Loucy (cell line): ENCODE measurements around the gene CHIC2.

Source experiments
- H2AFZ ChIP-seq: fragments of 200-600 bp; sonication (generic); 2 replicates; pipeline ENCODE4 v1.6.0; 2016; ENCODE audit warnings: antibody characterized with exemption, mild to moderate bottlenecking, low read length, moderate library complexity
- H3F3A ChIP-seq: fragments of 200-600 bp; 2 replicates; pipeline ENCODE4 v1.6.0; 2016; ENCODE audit warnings: antibody characterized with exemption, low read depth, mild to moderate bottlenecking
- H3K27me3 ChIP-seq: fragments of 200-600 bp; sonication (generic); 2 replicates; pipeline ENCODE4 v1.6.1; 2014; ENCODE audit warnings: low read length, mild to moderate bottlenecking; ENCODE audit not compliant: insufficient read depth, poor library complexity, severe bottlenecking
- H3K36me3 ChIP-seq: fragments of 200-600 bp; sonication (generic); 2 replicates; pipeline ENCODE4 v1.6.1; 2016; ENCODE audit warnings: low read length; ENCODE audit not compliant: insufficient read depth
- H3K4me1 ChIP-seq: fragments of 200-600 bp; sonication (generic); 2 replicates; pipeline ENCODE4 v1.5.1; 2014; ENCODE audit warnings: low read length, mild to moderate bottlenecking; ENCODE audit not compliant: insufficient read depth, poor library complexity, severe bottlenecking
- H3K4me2 ChIP-seq: fragments of 200-600 bp; sonication (generic); 2 replicates; pipeline ENCODE4 v1.6.0; 2014; ENCODE audit warnings: antibody characterized with exemption, low read length, low read depth, mild to moderate bottlenecking; ENCODE audit not compliant: poor library complexity, severe bottlenecking
- H3K4me3 ChIP-seq: fragments of 200-600 bp; sonication (generic); 2 replicates; pipeline ENCODE4 v1.5.1; 2014; ENCODE audit warnings: low read length, mild to moderate bottlenecking, mixed read lengths; ENCODE audit not compliant: poor library complexity, severe bottlenecking
- H3K79me2 ChIP-seq: fragments of 200-600 bp; sonication (generic); 2 replicates; pipeline ENCODE4 v1.6.1; 2014; ENCODE audit warnings: low read length; ENCODE audit not compliant: insufficient read depth
- H3K9ac ChIP-seq: fragments of 200-600 bp; sonication (generic); 2 replicates; pipeline ENCODE4 v1.6.0; 2014; ENCODE audit warnings: mild to moderate bottlenecking, low read depth, low read length, moderate library complexity; ENCODE audit not compliant: poor library complexity, severe bottlenecking
- H3K9me2 ChIP-seq: fragments of 200-600 bp; sonication (generic); replicated peaks from 2 replicates; pipeline ENCODE4 v1.6.1; 2016; ENCODE audit warnings: low read depth, low read length, mixed read lengths
- H3K9me3 ChIP-seq: fragments of 200-600 bp; sonication (generic); 2 replicates; pipeline ENCODE4 v1.6.1; 2014; ENCODE audit warnings: mild to moderate bottlenecking, antibody characterized with exemption, low read length, low read depth; ENCODE audit not compliant: insufficient read depth
- H4K20me1 ChIP-seq: fragments of 200-600 bp; sonication (generic); 2 replicates; pipeline ENCODE4 v1.6.0; 2014; ENCODE audit warnings: antibody characterized with exemption, low read length, mild to moderate bottlenecking; ENCODE audit not compliant: insufficient read depth, poor library complexity, severe bottlenecking
- CTCF ChIP-seq: fragments of 200-600 bp; sonication (generic); conservative IDR thresholded peaks from 2 replicates; pipeline ENCODE4 v1.5.1; 2014; ENCODE audit warnings: mild to moderate bottlenecking, antibody characterized with exemption, low read length
- EZH2phosphoT487 ChIP-seq: fragments of 200-600 bp; IDR thresholded peaks from 2 replicates; pipeline ENCODE4 v1.6.1; 2018; ENCODE audit warnings: antibody characterized with exemption, mild to moderate bottlenecking, moderate library complexity, borderline replicate concordance

Gene CHIC2

DNA sequence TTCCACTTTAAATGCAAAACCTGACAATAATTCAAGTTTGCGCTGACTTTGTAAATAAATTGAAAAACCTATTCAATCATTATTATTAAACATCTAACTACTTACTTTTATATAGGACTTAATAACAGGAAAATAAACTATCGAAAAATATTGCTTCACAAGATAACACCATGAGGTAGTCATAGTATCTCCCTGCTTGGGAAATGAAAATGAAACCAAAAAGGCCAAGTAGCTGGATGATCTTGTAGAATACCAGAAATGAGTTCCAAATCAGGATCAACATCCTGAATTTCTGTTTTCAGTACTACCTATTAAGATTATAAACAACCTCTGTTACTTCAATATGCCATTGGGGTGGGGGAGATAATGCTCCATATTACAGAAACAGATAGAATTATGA, 58.9 kb downstream of the CHIC2 start:
- Histone ChIP-seq H3K79me2 (no peaks in the 10 kb centered on the region), H3F3A (no peaks in the 10 kb centered on the region), H3K36me3 (peaks cover 39% of the 10 kb centered on the region; the same call in 1 of the 2 replicates), H2AFZ (no peak overlapping the region), H3K27me3 (no peaks in the 10 kb centered on the region), H3K9ac (no peak overlapping the region), H3K4me3 (no peak overlapping the region), H3K4me1 (no peaks in the 10 kb centered on the region), H3K4me2 (peak overlapping the region; percentile 21), H4K20me1 (no peaks in the 10 kb centered on the region), H3K9me3 (no peaks in the 10 kb centered on the region), H3K9me2 (no peaks in the 10 kb centered on the region)
- TF ChIP-seq EZH2phosphoT487, result no peak
- TF ChIP-seq CTCF, result no peak

DNA sequence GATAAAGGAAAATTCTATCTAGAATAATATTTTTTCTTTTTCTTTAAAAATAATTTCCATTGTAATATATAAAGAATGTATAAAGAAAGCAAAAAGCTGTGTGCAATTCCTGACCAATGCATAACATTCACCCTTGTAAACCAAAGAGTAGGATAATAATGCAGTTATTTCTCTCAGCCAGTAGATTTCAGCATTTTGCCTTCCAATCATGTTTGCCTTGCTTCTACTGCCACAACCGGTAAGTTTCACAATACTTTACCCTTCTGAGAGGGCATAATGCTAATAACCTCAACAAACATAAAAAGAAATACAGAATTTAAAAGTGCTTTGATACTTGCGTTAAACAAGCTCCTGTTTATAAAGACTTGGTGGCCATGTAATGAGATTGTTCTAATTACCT, 59.9 kb downstream of the CHIC2 start:
- H3F3A ChIP-seq, result no peaks in the 10 kb centered on the region
- no peaks in the 10 kb centered on the region for H3K4me1 ChIP-seq
- no peak overlapping the region for H3K4me3 ChIP-seq
- no peaks in the 10 kb centered on the region for H3K9me3 ChIP-seq
- no peaks in the 10 kb centered on the region for H3K27me3 ChIP-seq
- H4K20me1 ChIP-seq, result no peaks in the 10 kb centered on the region
- TF ChIP-seq EZH2phosphoT487 (no peak), CTCF (no peak)
- H2AFZ ChIP-seq, result no peak overlapping the region
- H3K36me3 ChIP-seq, result peaks cover 30% of the 10 kb centered on the region; the same call in 1 of the 2 replicates
- no peak overlapping the region for H3K9ac ChIP-seq
- no peak overlapping the region for H3K4me2 ChIP-seq
- H3K79me2 ChIP-seq, result no peaks in the 10 kb centered on the region
- H3K9me2 ChIP-seq, result no peaks in the 10 kb centered on the region

DNA sequence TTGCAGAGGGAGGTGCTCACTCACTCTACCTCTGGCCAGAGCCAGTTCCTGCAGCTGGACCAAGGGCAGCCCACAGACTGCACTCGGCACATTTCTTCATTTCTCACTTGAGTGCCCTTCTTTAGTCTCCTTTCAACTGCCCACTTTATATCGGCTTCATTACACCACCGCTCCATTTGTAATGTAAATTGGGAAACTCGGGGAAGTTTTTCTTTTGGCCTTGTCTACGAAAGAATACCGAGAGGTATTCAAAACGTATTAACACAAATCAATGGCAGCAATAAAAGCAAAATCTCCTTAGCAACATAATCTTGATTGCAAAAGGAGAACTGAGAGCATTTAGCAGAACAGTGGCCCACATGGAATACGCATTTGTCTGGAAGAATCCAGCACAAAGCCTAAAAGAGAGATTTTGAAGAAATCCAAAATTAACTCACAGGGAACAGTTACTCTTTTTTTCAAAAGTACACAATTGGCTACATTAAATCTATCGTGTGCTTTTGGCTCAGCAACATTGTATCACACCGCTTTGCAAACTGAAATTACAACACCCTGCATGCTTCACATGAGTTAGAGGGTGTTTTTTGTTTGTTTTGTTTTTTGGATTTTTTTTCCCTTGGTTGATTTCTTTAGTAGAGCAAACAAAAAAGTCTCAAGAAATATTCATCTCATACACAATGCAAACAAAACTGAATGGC, 62.6 kb downstream of the CHIC2 start:
- Histone ChIP-seq H3K36me3 (peaks cover 23% of the 10 kb centered on the region; the same call in 1 of the 2 replicates), H3K4me1 (no peaks in the 10 kb centered on the region), H3K9me2 (no peaks in the 10 kb centered on the region), H3K9ac (no peak overlapping the region), H3K79me2 (no peaks in the 10 kb centered on the region), H3K9me3 (no peaks in the 10 kb centered on the region), H3K4me3 (no peak overlapping the region), H2AFZ (no peak overlapping the region), H4K20me1 (no peaks in the 10 kb centered on the region), H3K4me2 (no peak overlapping the region), H3K27me3 (no peaks in the 10 kb centered on the region), H3F3A (no peaks in the 10 kb centered on the region)
- TF ChIP-seq EZH2phosphoT487 (no peak), CTCF (no peak)
